GDM1 (cell line): ENCODE results near the gene SGMS1.
"Not testable (repeated sequence)": the region's sequence is repeated elsewhere in the genome, so short reads cannot be mapped to it uniquely, and the experiment has no call there.

ENCODE experiments used
- DNase-seq: peaks from one replicate; lab custom pipeline; 2025; lab: John Stamatoyannopoulos, UW

SGMS1 gene

GRCh38 chr10:50580262-50580891, 43.4 kb downstream of the SGMS1 start:
- DNase-seq, result no peak

GRCh38 chr10:50579491-50580261, 44.1 kb downstream of the SGMS1 start:
- DNase-seq, result no peak

- DNase-seq, result no peak
These were observed 44.8 kb downstream of the SGMS1 start for GRCh38 chr10:50578949-50579348.

GRCh38 chr10:50577681-50578350, 45.9 kb downstream of the SGMS1 start:
- DNase-seq, result peak; percentile 50

- DNase-seq, result no peak
These were observed 46.7 kb downstream of the SGMS1 start for GRCh38 chr10:50577010-50577409.

GRCh38 chr10:50576245-50576815, 47.4 kb downstream of the SGMS1 start:
- DNase-seq, result no peak

- DNase-seq, result no peak
These were observed 48.1 kb downstream of the SGMS1 start for GRCh38 chr10:50575477-50576244.

- DNase-seq, result no peak
These were observed 48.8 kb downstream of the SGMS1 start for GRCh38 chr10:50574931-50575330.

- DNase-seq, result no peak
These were observed 49.5 kb downstream of the SGMS1 start for GRCh38 chr10:50574305-50574704.

- no peak for DNase-seq
These were observed 51.7 kb downstream of the SGMS1 start for GRCh38 chr10:50572017-50572491.

GRCh38 chr10:50568750-50569149, 55.0 kb downstream of the SGMS1 start:
- not testable (repeated sequence) for DNase-seq

- DNase-seq, result no peak
These were observed 56.4 kb downstream of the SGMS1 start for GRCh38 chr10:50567384-50567783.

GRCh38 chr10:50566150-50566549, 57.6 kb downstream of the SGMS1 start:
- DNase-seq, result no peak

GRCh38 chr10:50565301-50566083, 58.3 kb downstream of the SGMS1 start:
- DNase-seq, result no peak

- DNase-seq, result no peak
These were observed 59.9 kb downstream of the SGMS1 start for GRCh38 chr10:50563906-50564305.

- no peak for DNase-seq
These were observed 61.9 kb downstream of the SGMS1 start for GRCh38 chr10:50561816-50562215.

GRCh38 chr10:50561266-50561665, 62.5 kb downstream of the SGMS1 start:
- no peak for DNase-seq

- no peak for DNase-seq
These were observed 63.4 kb downstream of the SGMS1 start for GRCh38 chr10:50560370-50560769.

GRCh38 chr10:50558371-50558770, 65.4 kb downstream of the SGMS1 start:
- DNase-seq, result no peak

GRCh38 chr10:50557130-50557682, 66.5 kb downstream of the SGMS1 start:
- no peak for DNase-seq
